ENCODE data around the gene THEMIS2.
"Not testable (repeated sequence)": the region's sequence is repeated elsewhere in the genome, so short reads cannot be mapped to it uniquely, and the experiment has no call there.

Gene THEMIS2

GRCh38 chr1:27863538-27863915 lies 8.8 kb upstream of the THEMIS2 start:
- DNase-seq, result no peak

DNA sequence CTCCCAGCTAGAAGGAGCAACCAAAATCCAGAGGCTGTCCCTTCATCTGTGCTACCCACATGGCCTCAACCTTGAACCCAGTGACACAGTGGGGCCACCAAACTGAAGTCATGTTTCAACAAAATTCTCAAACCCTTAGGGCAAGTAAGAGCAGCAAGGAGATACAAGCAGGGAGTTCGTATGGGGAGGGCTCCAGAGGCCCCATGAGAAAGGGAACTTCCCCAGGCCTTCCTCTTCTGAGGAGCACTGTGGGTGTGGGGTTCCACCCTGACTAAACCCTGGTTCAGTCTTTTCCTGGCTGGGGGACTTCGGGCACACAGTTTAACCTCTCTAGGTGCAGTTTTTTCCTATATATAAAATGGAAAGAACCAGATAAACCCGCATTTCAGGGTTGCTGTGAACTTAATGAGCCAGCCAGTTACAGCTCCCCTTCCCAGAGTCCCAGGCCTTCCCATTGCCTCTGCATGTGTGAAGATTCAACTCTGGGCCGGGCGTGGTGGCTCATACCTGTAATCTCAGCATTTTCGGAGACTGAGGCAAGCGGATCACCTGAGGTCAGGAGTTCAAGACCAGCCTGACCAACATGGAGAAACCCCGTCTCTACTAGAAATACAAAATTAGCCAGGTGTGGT lies 8.0 kb upstream of the THEMIS2 start:
- DNase-seq, result no peak

- DNase-seq, result no peak
Observed at GRCh38 chr1:27865821-27866220, 6.5 kb upstream of the THEMIS2 start.

GRCh38 chr1:27868556-27868931 lies 3.8 kb upstream of the THEMIS2 start:
- DNase-seq, result no peak

GRCh38 chr1:27868932-27869718 lies 3.2 kb upstream of the THEMIS2 start:
- peak; percentile 15 to 53 (median 33) for DNase-seq

DNA sequence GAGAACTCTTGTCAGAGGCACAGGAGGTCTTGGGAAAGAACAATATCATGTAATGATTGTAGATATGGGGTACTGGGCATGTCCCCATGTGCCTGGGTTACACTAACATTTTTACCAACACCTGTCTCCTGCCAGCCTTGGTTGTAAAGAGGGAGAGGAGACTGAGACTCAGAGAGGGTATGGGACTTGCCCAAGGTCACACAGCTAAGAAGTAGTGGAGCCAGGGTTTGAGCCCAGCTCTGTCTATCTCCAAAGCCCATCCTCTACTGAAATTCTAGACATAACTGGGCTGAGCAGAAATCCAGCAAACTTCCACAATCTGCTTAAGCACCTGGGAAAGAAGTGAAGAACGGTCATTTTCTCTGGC lies 2.6 kb upstream of the THEMIS2 start:
- no peak for DNase-seq

DNA sequence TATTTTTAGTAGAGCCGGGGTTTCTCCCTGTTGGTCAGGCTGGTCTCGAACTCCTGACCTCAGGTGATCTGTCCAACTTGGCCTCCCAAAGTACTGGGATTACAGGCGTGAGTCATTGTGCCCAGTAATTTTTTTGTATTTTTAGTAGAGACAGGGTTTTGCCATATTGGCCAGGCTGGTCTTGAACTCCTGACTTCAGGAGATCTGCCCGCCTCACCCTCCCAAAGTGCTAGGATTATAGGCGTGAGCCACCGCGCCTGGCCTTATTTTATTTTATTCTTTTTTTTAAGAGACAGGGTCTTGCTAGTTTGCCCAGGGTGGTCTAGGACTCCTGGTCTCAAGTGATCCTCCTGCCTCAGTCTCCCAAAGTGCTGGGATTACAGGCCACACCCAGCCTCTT lies 1.3 kb upstream of the THEMIS2 start:
- not testable (repeated sequence) for DNase-seq

DNA sequence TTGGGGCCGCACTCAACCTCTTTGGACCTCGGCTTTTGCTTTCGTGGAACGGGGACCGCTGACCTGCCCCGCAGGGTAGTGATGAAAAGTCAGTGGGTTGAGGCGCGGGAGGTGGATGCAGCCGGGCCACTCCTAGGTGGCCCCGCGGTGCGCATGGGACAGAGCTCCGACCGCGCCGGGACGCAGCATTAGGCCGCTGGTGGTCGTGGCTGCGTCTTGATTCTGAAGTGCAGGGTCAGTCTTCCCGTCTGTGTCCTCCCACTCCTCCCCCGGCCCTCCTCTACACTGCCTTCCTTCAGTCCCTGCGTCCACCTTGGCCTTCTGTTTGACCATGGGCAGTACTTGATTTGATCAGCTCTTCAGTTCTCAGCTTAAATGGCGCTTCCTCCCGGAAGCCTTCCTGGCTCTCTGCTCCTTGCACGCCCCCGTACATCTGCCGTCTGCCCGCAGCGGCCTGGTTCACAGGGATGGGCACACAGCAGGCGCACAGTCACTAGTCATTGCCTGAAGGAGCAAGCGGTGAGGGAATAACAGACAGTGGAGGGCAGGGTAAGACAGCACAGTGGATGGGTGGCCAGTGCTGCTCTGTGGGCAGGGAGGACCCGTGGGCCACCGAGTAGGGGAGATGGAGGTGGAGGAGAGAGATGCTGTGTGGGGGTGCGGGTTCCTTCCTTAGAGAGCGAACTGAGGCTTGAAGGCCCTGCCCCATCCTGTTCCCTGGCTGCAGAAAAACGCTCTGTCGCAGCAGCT lies 633 bp downstream of the THEMIS2 start:
- DNase-seq, result no peak

DNA sequence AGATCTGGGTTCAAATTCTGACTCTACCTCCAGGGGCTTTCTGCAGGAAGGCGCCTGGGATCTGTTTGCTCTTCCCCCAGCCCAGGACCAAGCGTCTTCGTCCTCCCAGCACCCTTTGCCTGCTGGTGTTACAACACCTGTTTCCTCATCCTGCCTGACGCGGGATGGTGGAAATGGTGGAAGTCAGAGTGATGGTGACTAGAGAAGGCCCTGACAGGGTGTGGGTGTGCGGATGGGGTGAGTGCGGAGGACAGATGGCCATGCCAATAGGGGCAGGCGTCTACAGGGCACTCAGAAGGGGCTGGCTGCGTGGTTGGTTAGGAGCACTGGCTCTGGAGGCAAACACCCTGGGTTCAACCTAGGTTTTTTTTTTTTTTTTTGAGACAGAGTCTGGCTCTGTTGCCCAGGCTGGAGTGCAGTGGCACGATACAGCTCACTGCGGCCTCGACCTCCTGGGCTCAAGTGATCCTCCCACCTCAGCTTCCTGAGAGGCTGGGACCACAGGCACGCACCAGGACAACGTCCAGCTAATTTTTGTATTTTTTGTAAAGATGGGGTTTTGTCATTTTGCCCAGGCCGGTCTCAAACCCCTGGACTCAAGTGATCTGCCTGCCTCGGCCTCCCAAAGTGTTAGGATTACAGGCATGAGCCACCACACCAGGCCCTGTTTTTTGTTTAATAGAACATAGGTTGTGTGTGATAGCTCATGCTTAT lies 1.5 kb downstream of the THEMIS2 start:
- no peak for DNase-seq

DNA sequence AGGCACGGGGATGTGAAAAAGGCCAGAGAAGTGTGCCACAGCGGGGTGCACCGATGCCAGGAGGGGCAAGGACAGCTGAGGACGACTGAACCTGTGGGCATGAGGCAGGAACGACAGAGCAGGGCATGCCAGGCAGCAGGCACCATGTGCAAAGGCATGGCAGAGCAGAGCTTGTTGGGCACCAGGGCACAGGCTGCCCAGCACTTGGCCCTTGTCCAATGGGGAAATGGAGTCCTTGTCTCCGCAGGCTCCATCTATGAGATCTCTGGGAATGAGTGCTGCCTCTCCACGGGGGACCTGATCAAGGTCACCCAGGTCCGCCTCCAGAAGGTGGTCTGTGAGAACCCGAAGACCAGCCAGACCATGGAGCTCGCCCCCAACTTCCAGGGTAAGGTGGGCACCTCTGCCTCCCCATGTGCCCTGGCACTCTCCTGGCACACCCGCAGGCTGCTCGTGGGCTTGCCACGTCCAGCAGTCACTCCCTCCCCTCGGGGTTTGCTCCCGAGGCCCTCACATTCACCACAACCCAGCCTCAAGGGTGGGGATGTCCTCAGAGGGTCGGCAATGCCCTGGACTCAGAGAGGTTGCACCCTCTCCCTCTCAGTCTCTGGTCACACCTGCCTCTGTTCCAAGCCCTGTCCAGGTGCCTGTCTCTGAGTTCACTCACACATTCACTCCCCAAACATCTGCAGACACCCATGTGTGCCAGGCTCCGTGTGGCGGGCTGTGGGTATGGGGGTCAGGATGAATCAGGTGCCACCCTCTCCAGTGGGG lies 4.2 kb downstream of the THEMIS2 start:
- DNase-seq, result no peak

DNA sequence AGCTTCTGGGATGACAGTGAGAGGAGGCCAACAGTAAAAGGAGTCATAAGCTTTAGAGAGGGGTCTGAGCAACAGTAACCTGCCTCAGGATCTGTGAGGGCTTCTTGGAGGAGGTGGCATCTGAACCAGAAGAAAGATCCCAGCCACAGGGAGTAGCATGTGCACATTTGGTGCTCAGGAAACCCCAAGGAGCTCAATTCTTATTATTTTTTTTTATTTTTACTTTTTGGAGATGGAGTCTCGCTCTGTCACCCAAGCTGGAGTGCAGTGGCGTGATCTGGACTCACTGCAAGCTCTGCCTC lies 4.7 kb downstream of the THEMIS2 start:
- no peak for DNase-seq

GRCh38 chr1:27878039-27878438 lies 5.7 kb downstream of the THEMIS2 start:
- no peak for DNase-seq

DNA sequence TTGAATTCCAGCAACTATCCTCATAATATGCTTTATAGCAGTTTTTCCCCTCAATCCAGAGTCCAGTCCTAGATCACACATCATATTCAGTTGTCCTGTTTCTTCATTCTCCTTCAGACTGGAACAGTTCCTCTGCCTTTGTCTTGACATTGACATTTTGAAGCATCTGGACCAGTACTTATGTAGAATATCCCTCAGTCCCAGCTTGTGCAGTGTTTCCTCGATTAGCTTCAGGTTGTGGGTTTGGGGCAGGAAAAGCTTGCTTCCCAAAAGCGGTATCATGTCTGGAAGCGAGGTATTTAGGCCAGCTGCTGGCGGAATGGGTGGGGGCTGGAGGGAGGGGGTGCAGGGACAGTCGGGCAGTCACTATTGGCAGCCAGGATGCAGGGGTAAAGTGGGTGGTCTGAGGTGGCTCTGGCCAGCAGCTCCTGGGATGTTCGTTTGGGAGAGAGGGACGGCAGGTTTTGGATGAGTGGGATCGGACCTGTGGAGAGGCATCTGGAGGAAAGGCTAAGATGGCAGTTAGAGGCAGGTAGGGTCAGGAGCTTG lies 6.5 kb downstream of the THEMIS2 start:
- no peak for DNase-seq

DNA sequence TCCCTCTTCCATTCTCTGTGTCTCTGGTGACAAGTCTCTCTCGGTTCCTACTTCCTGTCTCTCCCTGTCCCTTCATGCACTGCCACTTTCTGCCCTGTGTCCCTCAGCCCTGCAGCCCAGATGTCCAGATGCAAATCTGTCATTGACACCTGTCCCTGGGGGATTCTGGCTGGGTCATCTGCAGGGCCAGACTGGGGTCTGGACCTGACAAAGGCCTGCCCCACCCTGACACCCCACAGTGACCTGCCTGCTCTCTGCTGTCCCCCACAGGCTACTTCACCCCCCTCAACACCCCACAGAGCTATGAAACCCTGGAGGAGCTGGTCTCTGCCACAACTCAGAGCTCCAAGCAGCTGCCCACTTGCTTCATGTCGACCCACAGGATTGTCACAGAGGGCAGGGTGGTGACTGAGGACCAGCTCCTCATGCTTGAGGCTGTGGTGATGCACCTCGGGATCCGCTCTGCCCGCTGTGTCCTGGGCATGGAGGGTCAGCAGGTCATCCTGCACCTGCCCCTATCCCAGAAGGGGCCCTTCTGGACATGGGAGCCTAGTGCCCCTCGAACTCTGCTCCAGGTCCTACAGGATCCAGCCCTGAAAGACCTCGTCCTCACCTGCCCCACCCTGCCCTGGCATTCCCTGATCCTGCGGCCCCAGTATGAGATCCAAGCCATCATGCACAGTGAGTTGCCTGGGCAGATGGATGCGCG lies 7.2 kb downstream of the THEMIS2 start:
- DNase-seq, result no peak

DNA sequence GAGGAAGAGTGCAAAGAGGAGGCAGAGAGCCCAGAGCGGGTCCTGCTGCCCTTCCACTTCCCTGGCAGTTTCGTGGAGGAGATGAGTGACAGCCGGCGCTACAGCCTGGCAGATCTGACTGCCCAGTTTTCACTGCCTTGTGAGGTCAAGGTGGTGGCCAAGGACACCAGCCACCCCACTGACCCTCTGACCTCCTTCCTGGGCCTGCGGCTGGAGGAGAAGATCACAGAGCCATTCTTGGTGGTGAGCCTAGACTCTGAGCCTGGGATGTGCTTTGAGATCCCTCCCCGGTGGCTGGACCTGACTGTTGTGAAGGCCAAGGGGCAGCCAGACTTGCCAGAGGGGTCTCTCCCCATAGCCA lies 10.2 kb downstream of the THEMIS2 start:
- DNase-seq, result no peak

- no peak for DNase-seq
Observed at GRCh38 chr1:27883536-27883935, 11.2 kb downstream of the THEMIS2 start.

GRCh38 chr1:27884006-27884954 lies 11.9 kb downstream of the THEMIS2 start:
- no peak for DNase-seq

GRCh38 chr1:27885114-27885528 lies 12.8 kb downstream of the THEMIS2 start:
- no peak for DNase-seq

DNA sequence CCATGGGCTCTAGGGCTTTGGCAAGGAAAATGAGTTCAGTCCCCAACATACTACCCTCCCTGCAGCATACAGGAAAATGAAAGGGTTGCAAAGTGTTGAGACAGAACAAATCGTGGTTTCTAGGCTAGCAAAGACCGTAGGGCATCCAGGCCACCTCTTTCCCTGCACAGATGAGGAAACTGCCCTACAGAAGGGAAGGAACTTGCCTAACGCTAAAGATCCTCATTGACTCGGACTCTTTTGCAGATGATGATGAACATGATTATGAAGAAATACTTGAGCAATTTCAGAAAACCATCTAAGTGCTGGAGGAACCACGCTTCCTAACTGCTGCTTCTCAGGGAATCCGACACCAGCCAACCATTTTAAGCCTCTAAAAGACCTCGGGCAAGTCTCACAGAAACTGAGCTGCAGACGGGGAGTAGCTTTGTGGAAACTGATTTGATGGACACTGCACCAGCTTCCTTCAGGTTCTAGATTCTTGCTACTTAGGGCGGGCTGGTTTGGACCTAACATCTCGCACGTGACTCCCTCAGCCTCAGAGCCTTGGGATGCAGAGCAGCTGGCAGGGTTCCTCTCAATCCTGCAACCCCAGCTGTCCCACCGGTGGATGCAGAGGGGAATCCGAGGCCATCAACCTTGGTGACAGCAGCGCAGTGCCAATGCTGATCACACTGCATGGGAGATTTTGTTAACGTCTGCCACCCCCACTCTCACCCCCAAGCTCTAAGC lies 13.4 kb downstream of the THEMIS2 start:
- no peak for DNase-seq

- no peak for DNase-seq
Observed at GRCh38 chr1:27886353-27886679, 14.0 kb downstream of the THEMIS2 start.

Measured in activated CD4-positive, CD25-positive, alpha-beta regulatory T cell (primary cell).